Measurements from ENCODE around the gene CD200R1. TPM values are rescaled to one million over a fixed set of nuclear protein-coding genes. Genes with fewer than 3 reads are reported as not detected.

Gene CD200R1
- total and polyA plus RNA-seq, 2 of the 8 experiments (the other 6 are each of a cell fraction or from before 2014, with no cell fraction given), result 0.02 TPM; not detected in 1

DNA sequence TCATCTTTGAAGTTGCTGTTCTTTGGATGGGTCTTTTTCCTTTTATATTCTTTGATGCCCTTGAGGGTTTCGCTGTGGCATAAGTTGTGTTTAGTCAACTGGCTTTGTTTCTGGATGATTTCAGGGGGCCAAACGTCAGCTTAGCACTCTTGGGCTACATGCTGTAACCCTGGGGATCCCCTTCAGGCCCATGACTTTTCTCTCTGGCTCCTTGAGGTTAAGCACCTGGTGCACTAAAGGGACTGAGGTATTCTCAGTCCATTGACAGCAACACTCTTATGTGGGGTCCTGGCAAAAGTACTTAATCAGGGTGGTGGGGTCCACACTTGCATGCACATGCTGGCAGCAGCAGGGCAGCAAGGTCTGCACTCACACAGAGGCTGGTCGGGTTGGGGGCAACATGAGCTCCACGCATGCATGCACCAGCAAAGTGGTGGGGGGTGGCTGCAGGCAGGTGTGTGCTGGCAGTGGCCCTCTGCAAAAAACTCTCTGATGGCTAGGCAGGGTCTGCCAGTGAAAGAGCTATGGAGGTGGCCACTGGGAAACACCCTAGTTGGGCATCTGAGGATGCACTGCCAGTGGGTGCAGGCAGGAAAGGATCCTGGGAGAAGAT, 90.1 kb downstream of the CD200R1 start (continued):
- TF ChIP-seq MAFK (IDR thresholded peaks at IDR 0.05; ENCODE audit: low read depth, low read length), result no peak
- TF ChIP-seq TEAD4 (IDR thresholded peaks at IDR 0.05; ENCODE audit: low read depth, low read length), result no peak
- no peak for TF ChIP-seq CHD2 (IDR thresholded peaks at IDR 0.05; ENCODE audit: low read length)
